ENCODE measurements around the gene CDH13.

The CDH13 gene

GRCh38 chr16:83789642-83790401 lies 1163.1 kb downstream of the CDH13 start:
- ATAC-seq (ENCODE audit: insufficient read depth, low read depth), result no peak
- H3K27ac ChIP-seq (ENCODE audit: low read length), result no peak overlapping the region
- H3K4me3 ChIP-seq (ENCODE audit: low read depth in 1 of 2, low read length in 2 of 2), result no peak overlapping the region
- TF ChIP-seq CTCF (IDR thresholded peaks at IDR 0.05; ENCODE audit: borderline replicate concordance, extremely low read depth, low read length, poor library complexity, severe bottlenecking) (no peak), EZH2 (IDR thresholded peaks at IDR 0.05; ENCODE audit: borderline replicate concordance, low read depth, low read length, severe bottlenecking) (no peak)
- no peaks in the 10 kb centered on the region for H4K20me1 ChIP-seq (ENCODE audit: insufficient read depth, low read length)
- H3K9me3 ChIP-seq (ENCODE audit: insufficient read depth, low read length, severe bottlenecking), result no peaks in the 10 kb centered on the region
- H3K4me1 ChIP-seq (ENCODE audit: insufficient read depth, low read length), result no peaks in the 10 kb centered on the region
- no peak overlapping the region for H2AFZ ChIP-seq (ENCODE audit: low read depth, low read length)
- H3K9ac ChIP-seq (ENCODE audit: low read depth, low read length), result no peak overlapping the region
- no peaks in the 10 kb centered on the region for H3K36me3 ChIP-seq (ENCODE audit: insufficient read depth, low read length)
- H3K27me3 ChIP-seq (ENCODE audit: insufficient read depth, low read length, poor library complexity), result peaks cover 9% of the 10 kb centered on the region
- H3K79me2 ChIP-seq (ENCODE audit: insufficient read depth, low read length), result no peaks in the 10 kb centered on the region
- DNase-seq, result no peak
- H3K4me2 ChIP-seq (ENCODE audit: insufficient read depth, low read length), result no peak overlapping the region

DNA sequence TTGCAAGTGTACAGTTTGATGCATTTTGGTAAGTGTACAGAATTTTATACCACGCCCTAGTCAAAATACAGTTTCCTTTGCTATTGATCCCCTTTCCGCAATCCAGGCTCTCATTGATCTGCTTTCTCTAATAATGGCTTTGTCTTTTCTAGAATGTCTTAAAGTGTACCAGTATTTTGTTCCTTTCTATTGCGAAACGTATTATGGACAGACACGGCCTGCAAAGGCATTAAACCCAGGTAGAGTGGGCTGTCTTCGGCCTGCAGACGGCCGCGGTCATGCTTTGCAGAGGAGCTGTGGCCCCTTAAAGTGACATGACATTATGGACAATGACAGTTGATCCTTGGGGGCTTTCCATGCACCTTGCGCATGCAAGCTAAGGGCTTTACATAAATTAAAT lies 1165.1 kb downstream of the CDH13 start:
- Histone ChIP-seq H3K4me1 (ENCODE audit: insufficient read depth, low read length) (no peaks in the 10 kb centered on the region), H3K4me3 (ENCODE audit: low read depth in 1 of 2, low read length in 2 of 2) (no peak overlapping the region), H3K9me3 (ENCODE audit: insufficient read depth, low read length, severe bottlenecking) (no peaks in the 10 kb centered on the region), H3K36me3 (ENCODE audit: insufficient read depth, low read length) (no peaks in the 10 kb centered on the region), H3K4me2 (ENCODE audit: insufficient read depth, low read length) (no peak overlapping the region), H3K9ac (ENCODE audit: low read depth, low read length) (no peak overlapping the region), H3K79me2 (ENCODE audit: insufficient read depth, low read length) (no peaks in the 10 kb centered on the region), H3K27me3 (ENCODE audit: insufficient read depth, low read length, poor library complexity) (peaks cover 16% of the 10 kb centered on the region), H4K20me1 (ENCODE audit: insufficient read depth, low read length) (no peaks in the 10 kb centered on the region), H3K27ac (ENCODE audit: low read length) (no peak overlapping the region), H2AFZ (ENCODE audit: low read depth, low read length) (no peak overlapping the region)
- DNase-seq (no peak), ATAC-seq (ENCODE audit: insufficient read depth, low read depth) (no peak)
- TF ChIP-seq CTCF (IDR thresholded peaks at IDR 0.05; ENCODE audit: borderline replicate concordance, extremely low read depth, low read length, poor library complexity, severe bottlenecking) (no peak), EZH2 (IDR thresholded peaks at IDR 0.05; ENCODE audit: borderline replicate concordance, low read depth, low read length, severe bottlenecking) (no peak)

DNA sequence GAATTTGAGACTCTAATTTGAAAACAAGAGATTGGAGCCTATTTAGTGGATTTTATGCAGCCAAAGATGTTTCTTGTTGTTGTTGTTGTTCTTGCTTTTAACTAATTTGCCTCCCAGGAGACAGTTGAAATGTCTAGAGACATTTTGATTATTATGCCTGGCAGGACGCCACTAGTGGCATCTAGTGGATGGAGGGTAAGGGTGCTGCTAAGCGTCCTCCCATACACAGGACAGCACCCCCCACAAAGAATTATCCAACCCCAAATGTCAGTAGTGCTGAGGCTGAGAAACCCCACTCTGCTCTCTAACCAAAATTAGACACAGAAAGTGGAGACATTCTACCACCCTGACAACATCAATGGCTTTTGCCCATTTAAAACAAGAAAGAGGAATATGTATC lies 1165.6 kb downstream of the CDH13 start:
- Histone ChIP-seq H3K79me2 (ENCODE audit: insufficient read depth, low read length) (no peaks in the 10 kb centered on the region), H3K4me1 (ENCODE audit: insufficient read depth, low read length) (no peaks in the 10 kb centered on the region), H3K9ac (ENCODE audit: low read depth, low read length) (no peak overlapping the region), H2AFZ (ENCODE audit: low read depth, low read length) (no peak overlapping the region), H3K27me3 (ENCODE audit: insufficient read depth, low read length, poor library complexity) (peaks cover 16% of the 10 kb centered on the region), H3K36me3 (ENCODE audit: insufficient read depth, low read length) (no peaks in the 10 kb centered on the region), H3K27ac (ENCODE audit: low read length) (no peak overlapping the region), H3K4me3 (ENCODE audit: low read depth in 1 of 2, low read length in 2 of 2) (no peak overlapping the region), H3K4me2 (ENCODE audit: insufficient read depth, low read length) (no peak overlapping the region), H3K9me3 (ENCODE audit: insufficient read depth, low read length, severe bottlenecking) (no peaks in the 10 kb centered on the region), H4K20me1 (ENCODE audit: insufficient read depth, low read length) (no peaks in the 10 kb centered on the region)
- DNase-seq, result no peak
- TF ChIP-seq CTCF (IDR thresholded peaks at IDR 0.05; ENCODE audit: borderline replicate concordance, extremely low read depth, low read length, poor library complexity, severe bottlenecking), result no peak
- TF ChIP-seq EZH2 (IDR thresholded peaks at IDR 0.05; ENCODE audit: borderline replicate concordance, low read depth, low read length, severe bottlenecking), result no peak
- ATAC-seq (ENCODE audit: insufficient read depth, low read depth), result no peak
